IPS DF 4.7 (cell line): ENCODE measurements around the gene IL17F.

Source experiments
- DNase-seq: peaks from one replicate; pipeline ENCODE4 v3.0.0-alpha.2; 2013; ENCODE audit warnings: low spot score; ENCODE audit errors: extremely low read depth

The IL17F gene

GRCh38 chr6:52244400-52244799, at the start of gene IL17F:
IL17F (minus strand) TSS chr6:52244500; CDS start chr6:52244429, 71 bp downstream.
- DNase-seq, result no peak

GRCh38 chr6:52293067-52293466, 48.8 kb upstream of the IL17F start:
- DNase-seq, result no peak

- no peak for DNase-seq
Observed at GRCh38 chr6:52288841-52289240, 44.5 kb upstream of the IL17F start.

GRCh38 chr6:52288216-52288615, 43.9 kb upstream of the IL17F start:
- DNase-seq, result no peak

GRCh38 chr6:52286798-52287432, 42.6 kb upstream of the IL17F start:
- DNase-seq, result no peak

GRCh38 chr6:52285177-52286068, 41.1 kb upstream of the IL17F start:
- no peak for DNase-seq

- DNase-seq, result peak; percentile 100
Observed at GRCh38 chr6:52284460-52285176, 40.3 kb upstream of the IL17F start, which contains the start of gene MCM3. MCM3 (minus strand) TSS chr6:52284742; CDS start chr6:52284674, 68 bp downstream.

GRCh38 chr6:52284131-52284459, 39.8 kb upstream of the IL17F start:
- no peak for DNase-seq

GRCh38 chr6:52283111-52283510, 38.8 kb upstream of the IL17F start:
- DNase-seq, result no peak

GRCh38 chr6:52276130-52276529, 31.8 kb upstream of the IL17F start:
- DNase-seq, result no peak

GRCh38 chr6:52271852-52272460, 27.7 kb upstream of the IL17F start:
- no peak for DNase-seq

- no peak for DNase-seq
Observed at GRCh38 chr6:52263709-52264540, 19.6 kb upstream of the IL17F start.

GRCh38 chr6:52262620-52263344, 18.5 kb upstream of the IL17F start:
- no peak for DNase-seq

- no peak for DNase-seq
Observed at GRCh38 chr6:52261229-52261628, 16.9 kb upstream of the IL17F start.

GRCh38 chr6:52260634-52261033, 16.3 kb upstream of the IL17F start:
- no peak for DNase-seq

GRCh38 chr6:52255434-52255833, 11.1 kb upstream of the IL17F start:
- DNase-seq, result no peak

- DNase-seq, result no peak
Observed at GRCh38 chr6:52254731-52255378, 10.6 kb upstream of the IL17F start.

GRCh38 chr6:52253494-52253893, 9.2 kb upstream of the IL17F start:
- DNase-seq, result no peak

- DNase-seq, result no peak
Observed at GRCh38 chr6:52251113-52251512, 6.8 kb upstream of the IL17F start.

GRCh38 chr6:52249078-52249477, 4.8 kb upstream of the IL17F start:
- no peak for DNase-seq
